Stimulated activated CD8-positive, alpha-beta memory T cell treated with anti-CD3 and anti-CD28 coated beads, Interleukin-7, amount 100 ng/mL, for 48 hours (primary cell): ENCODE measurements around the gene CDHR4.
"Not testable (repeated sequence)": the region's sequence is repeated elsewhere in the genome, so short reads cannot be mapped to it uniquely, and the experiment has no call there.

Experiments
- DNase-seq, 2 donors: peaks; one replicate each; pipeline ENCODE4 v3.0.0-alpha.2; 2020; ENCODE audit warnings: low read depth in 1 of 2; ENCODE audit errors: extremely low read depth in 1 of 2

Gene CDHR4

GRCh38 chr3:49804141-49805041, 4.7 kb upstream of the CDHR4 start:
- no peak for DNase-seq

- peak in 1 of 2 donors; percentile 21 for DNase-seq
Observed at GRCh38 chr3:49803465-49804140, 3.9 kb upstream of the CDHR4 start.

- peak; percentile 64 to 84 for DNase-seq
Observed at GRCh38 chr3:49802719-49803464, 3.2 kb upstream of the CDHR4 start, which contains the start of gene INKA1. INKA1 (plus strand) TSS chr3:49803261; CDS start chr3:49803393, 132 bp downstream.

- DNase-seq = no peak
Observed at GRCh38 chr3:49801160-49801559, 1.5 kb upstream of the CDHR4 start.

GRCh38 chr3:49799105-49799504, 568 bp downstream of the CDHR4 start:
- no peak for DNase-seq

GRCh38 chr3:49794926-49795905, 4.5 kb downstream of the CDHR4 start:
- no peak for DNase-seq

- DNase-seq = no peak
Observed at GRCh38 chr3:49794431-49794830, 5.2 kb downstream of the CDHR4 start.

GRCh38 chr3:49793486-49794085, 6.1 kb downstream of the CDHR4 start:
- no peak for DNase-seq

- no peak for DNase-seq
Observed at GRCh38 chr3:49792371-49793150, 7.1 kb downstream of the CDHR4 start.

- DNase-seq = no peak
Observed at GRCh38 chr3:49791571-49791970, 8.1 kb downstream of the CDHR4 start.

- no peak for DNase-seq
Observed at GRCh38 chr3:49790626-49791411, 8.9 kb downstream of the CDHR4 start.

- DNase-seq = no peak
Observed at GRCh38 chr3:49788056-49788455, 11.6 kb downstream of the CDHR4 start.

GRCh38 chr3:49787536-49787935, 12.1 kb downstream of the CDHR4 start:
- no peak for DNase-seq

GRCh38 chr3:49787182-49787464, 12.6 kb downstream of the CDHR4 start:
- no peak for DNase-seq

GRCh38 chr3:49786357-49787181, 13.1 kb downstream of the CDHR4 start, which contains the start of gene IP6K1:
IP6K1 (minus strand) TSS chr3:49786542; CDS start chr3:49748040, 38,502 bp downstream.
- DNase-seq = peak; percentile 98 to 100

GRCh38 chr3:49785565-49786356, 13.9 kb downstream of the CDHR4 start:
- DNase-seq = no peak

GRCh38 chr3:49782277-49782676, 17.4 kb downstream of the CDHR4 start:
- not testable (repeated sequence) for DNase-seq
